Ectodermal cell (in vitro differentiated cells): ENCODE measurements around the gene CDKL5.

Experiments used
- H3K27ac ChIP-seq: 2 replicates; pipeline ENCODE4 v1.7.0; 2013; ENCODE audit warnings: mild to moderate bottlenecking, low read depth, low read length; ENCODE audit not compliant: insufficient read depth, poor library complexity, severe bottlenecking
- H3K27me3 ChIP-seq: 2 replicates; pipeline ENCODE4 v1.7.0; 2013; ENCODE audit warnings: mild to moderate bottlenecking, low read length; ENCODE audit not compliant: insufficient read depth, control insufficient read depth, poor library complexity, severe bottlenecking
- H3K36me3 ChIP-seq: one replicate; pipeline ENCODE4 v1.7.0; 2013; ENCODE audit warnings: low read length; ENCODE audit not compliant: control insufficient read depth, insufficient read depth
- H3K4me1 ChIP-seq: one replicate; pipeline ENCODE4 v1.7.0; 2013; ENCODE audit warnings: low read length; ENCODE audit not compliant: control insufficient read depth, insufficient read depth
- H3K4me3 ChIP-seq: 2 replicates; pipeline ENCODE4 v1.7.0; 2013; ENCODE audit warnings: low read depth, low read length, control low read depth; ENCODE audit not compliant: insufficient read depth
- H3K9me3 ChIP-seq: 2 replicates; pipeline ENCODE4 v1.7.0; 2013; ENCODE audit warnings: mild to moderate bottlenecking, low read length, moderate library complexity; ENCODE audit not compliant: control insufficient read depth
- WGBS, 2 experiments: methylation state at CpG; one replicate each; pipeline ENCODE4 v1.1.7; 2013; ENCODE audit warnings: missing lambda C conversion rate in 2 of 2; 5-methylcytosine and 5-hydroxymethylcytosine counted together

Gene CDKL5

DNA sequence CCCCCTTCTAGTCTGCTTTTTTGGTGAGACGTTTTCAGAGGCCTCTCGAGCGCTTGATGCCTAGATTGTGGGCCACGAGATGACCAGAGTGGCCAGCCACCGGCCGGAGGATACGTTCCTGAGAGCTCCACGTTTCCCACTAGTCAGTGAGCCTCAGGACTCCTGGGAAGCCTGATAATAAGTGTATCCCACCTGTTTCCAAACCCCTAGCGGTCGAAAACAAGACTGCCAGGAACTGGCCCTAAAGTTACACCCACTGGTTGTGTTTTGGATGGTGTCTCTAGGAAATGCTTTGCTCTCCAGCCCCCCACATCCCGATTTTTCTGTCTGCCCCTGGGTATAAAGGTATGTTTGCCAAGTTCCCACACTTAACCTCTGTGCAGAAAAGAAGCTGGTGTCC lies 251.1 kb downstream of the CDKL5 start:
- H3K4me3 ChIP-seq = no peak overlapping the region
- H3K27ac ChIP-seq = no peak overlapping the region
- H3K4me1 ChIP-seq = no peaks in the 10 kb centered on the region
- no peaks in the 10 kb centered on the region for H3K9me3 ChIP-seq
- H3K27me3 ChIP-seq = no peaks in the 10 kb centered on the region
- H3K36me3 ChIP-seq = no peaks in the 10 kb centered on the region
- 58 to 69% methylated on average over 11 of the region's 11 CpGs for WGBS, 2 experiments

DNA sequence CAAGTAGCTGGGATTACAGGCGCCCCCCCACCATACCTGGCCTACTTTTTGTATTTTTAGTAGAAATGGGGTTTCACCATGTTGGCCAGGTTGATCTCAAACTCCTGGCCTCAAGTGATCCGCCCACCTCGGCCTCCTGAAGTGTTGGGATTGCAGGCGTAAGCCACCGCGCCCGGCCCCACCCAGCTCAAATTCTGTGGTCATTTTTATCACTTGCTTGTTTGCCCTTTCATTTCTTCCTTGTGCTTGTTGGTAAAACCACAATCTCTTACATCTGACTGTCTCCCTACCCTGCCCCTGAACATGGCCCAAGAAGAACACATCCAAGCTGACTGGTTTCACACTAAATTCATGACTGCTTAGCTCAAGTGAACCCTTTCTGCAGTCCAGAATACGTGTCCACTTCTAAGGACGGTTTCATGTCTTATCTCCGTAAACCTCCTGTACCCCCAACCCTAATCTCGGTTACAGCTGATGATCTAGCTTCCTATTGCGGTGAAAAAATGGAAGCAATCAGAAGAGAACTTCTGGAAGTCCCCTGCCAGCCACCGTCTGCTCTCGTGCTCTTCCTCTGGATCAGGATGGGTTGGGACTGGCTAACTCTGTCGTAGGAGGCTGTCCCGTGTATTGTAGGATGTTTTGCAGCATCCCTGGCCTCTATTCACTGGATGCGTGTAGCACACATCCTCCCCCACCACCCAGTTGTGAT lies 251.9 kb downstream of the CDKL5 start:
- WGBS, 2 experiments = 92 to 95% methylated on average over 17 of the region's 17 CpGs
- H3K27ac ChIP-seq = no peak overlapping the region
- no peaks in the 10 kb centered on the region for H3K9me3 ChIP-seq
- H3K4me1 ChIP-seq = no peaks in the 10 kb centered on the region
- no peaks in the 10 kb centered on the region for H3K27me3 ChIP-seq
- H3K4me3 ChIP-seq = no peak overlapping the region
- no peaks in the 10 kb centered on the region for H3K36me3 ChIP-seq

DNA sequence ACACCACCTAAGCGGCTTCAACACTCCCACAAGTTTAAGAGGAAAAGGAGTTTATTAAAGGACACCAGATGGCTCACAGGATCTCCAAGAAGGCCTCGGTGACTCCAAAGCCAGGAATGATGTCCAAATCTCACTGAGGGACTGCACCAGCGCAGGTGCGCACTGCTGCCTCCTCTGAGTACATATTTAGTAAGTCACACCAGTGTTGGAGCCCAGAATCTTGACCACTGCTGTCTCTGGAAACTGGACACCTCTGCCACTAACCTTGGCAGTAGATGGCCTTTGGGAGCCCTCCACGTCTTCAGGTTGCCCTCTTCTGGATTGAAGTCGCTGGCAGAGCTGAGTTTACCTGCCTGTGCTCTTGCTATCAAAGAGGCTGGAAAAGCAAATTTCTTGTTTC lies 256.6 kb downstream of the CDKL5 start:
- WGBS, 2 experiments = 96 to 97% methylated on average over 6 of the region's 6 CpGs
- Histone ChIP-seq H3K36me3 (no peaks in the 10 kb centered on the region), H3K4me1 (no peaks in the 10 kb centered on the region), H3K9me3 (no peaks in the 10 kb centered on the region), H3K4me3 (no peak overlapping the region), H3K27ac (no peak overlapping the region), H3K27me3 (no peaks in the 10 kb centered on the region)

DNA sequence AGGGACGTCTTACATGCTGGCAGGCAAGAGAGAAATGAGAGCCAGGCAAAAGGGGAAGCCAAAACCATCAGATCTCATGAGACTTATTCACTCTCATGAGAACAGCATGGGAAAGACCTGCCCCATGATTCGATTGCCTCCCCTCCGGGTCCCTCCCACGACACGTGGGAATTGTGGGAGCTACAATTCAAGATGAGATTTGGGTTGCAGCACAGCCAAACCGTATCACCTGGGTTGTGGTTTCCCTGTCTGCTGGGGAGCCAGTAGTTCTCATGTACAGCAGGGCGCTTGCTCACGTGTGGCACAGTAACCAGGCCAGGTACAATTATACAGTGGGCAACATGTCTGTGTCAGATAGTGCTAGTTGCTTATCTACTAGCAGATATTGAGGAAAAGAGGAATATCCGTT lies 257.6 kb downstream of the CDKL5 start:
- Histone ChIP-seq H3K36me3 (no peaks in the 10 kb centered on the region), H3K9me3 (no peaks in the 10 kb centered on the region), H3K4me3 (no peak overlapping the region), H3K4me1 (no peaks in the 10 kb centered on the region), H3K27me3 (no peaks in the 10 kb centered on the region), H3K27ac (no peak overlapping the region)
- WGBS, 2 experiments = 93% methylated on average over 8 to 9 of the region's 9 CpGs

DNA sequence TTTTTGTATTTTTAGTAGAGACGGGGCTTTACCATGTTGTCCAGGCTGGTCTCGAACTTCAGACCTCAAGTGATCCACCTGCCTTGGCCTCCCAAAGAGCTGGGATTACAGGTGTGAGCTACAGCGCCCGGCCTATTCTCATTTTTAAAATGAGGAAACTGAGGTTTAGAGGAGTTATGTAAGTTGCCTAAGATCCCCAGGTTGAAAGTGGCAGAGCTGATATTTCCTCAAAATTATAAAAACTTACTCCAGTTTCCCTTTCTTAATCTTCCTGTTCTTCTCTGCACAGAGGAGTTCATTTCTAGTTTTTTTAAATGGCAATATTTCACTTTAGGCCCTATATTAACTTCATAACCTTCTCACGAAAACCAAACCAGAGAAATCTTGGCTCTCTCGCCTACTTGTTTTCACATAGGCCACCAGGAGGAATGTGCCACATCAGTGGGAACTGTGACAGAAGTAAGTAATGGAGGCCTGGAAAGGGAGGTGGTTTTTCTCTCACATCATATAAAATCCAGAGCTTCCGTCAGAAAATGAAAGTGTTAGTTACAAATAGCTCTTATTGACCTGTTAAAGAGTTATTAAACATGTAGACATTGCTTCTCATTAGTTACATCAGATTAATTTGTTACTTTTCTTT lies 262.6 kb downstream of the CDKL5 start:
- Histone ChIP-seq H3K27me3 (no peaks in the 10 kb centered on the region), H3K27ac (no peak overlapping the region), H3K36me3 (no peaks in the 10 kb centered on the region), H3K4me3 (no peak overlapping the region), H3K4me1 (no peaks in the 10 kb centered on the region), H3K9me3 (no peaks in the 10 kb centered on the region)
- WGBS, 2 experiments = 89 to 94% methylated on average over 5 to 6 of the region's 7 CpGs

DNA sequence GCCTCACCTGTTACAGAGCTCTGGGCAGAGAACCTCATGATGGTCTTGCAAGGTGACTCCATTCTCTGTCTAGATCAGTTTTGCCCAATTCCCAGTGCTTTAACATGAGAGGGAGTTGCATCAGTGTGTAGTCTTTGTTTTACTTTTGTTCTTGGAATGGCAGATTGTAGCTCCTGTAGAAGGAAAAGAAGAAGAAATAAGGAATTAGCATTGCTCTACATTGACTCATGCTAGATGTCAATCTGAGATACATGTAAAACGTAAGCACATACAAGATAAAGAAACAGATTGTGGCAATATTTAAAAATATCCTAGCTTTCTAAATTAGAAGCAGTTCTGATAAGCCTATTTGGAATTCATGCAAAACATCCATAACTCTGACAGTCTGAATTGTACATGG lies 266.0 kb downstream of the CDKL5 start:
- no peaks in the 10 kb centered on the region for H3K9me3 ChIP-seq
- H3K36me3 ChIP-seq = no peaks in the 10 kb centered on the region
- H3K27ac ChIP-seq = no peak overlapping the region
- no peaks in the 10 kb centered on the region for H3K4me1 ChIP-seq
- H3K4me3 ChIP-seq = no peak overlapping the region
- WGBS, 2 experiments = 100% methylated on average over 1 of the region's 1 CpG; no CpG with 5 or more reads in 1 of the 2 experiments
- no peaks in the 10 kb centered on the region for H3K27me3 ChIP-seq

DNA sequence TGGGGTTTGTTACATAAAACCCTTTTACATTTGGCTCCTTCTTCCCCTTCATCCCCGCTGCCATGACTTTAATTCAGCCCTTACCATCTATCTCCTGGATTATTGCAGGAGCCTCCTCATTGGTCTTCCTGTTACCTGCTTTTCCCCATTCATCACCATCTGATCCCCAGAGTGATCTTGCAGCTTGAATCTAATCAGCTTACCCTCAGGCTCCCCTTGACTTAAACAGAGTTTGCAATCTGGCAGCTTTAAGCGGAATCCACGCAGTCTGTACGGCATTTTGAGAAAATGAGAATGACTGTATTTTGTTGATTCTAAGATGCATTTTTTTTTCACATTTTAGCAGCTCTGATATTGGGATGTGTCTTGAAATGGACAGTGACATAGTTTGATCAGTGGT lies 267.1 kb downstream of the CDKL5 start:
- Histone ChIP-seq H3K36me3 (no peaks in the 10 kb centered on the region), H3K4me1 (no peaks in the 10 kb centered on the region), H3K27ac (no peak overlapping the region), H3K4me3 (no peak overlapping the region), H3K27me3 (no peaks in the 10 kb centered on the region), H3K9me3 (no peaks in the 10 kb centered on the region)
- WGBS, 2 experiments = 90 to 95% methylated on average over 4 of the region's 4 CpGs

DNA sequence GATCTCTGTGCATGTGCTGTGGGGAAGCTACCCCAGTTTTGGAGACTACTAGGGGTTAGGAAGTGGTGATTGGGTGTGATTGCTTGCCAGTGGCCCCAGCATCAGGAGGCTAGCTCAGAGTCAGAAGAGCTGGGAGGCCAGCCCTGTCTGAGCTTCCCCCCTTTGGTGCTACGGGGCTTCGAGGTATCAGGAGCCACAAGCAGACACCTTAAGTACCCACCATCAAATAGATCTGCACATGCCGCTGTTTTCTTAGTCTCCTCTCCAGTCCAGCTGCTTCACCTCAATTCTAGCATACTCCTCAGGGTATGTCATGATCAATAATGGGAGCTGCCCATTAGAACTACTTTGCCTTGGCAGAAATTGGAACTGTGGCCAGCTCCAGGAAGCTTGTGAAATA lies 271.2 kb downstream of the CDKL5 start:
- Histone ChIP-seq H3K36me3 (no peaks in the 10 kb centered on the region), H3K27me3 (no peaks in the 10 kb centered on the region), H3K4me1 (no peaks in the 10 kb centered on the region), H3K9me3 (no peaks in the 10 kb centered on the region), H3K27ac (no peak overlapping the region), H3K4me3 (no peak overlapping the region)
- WGBS, 2 experiments = 77 to 100% methylated on average over 3 of the region's 3 CpGs

DNA sequence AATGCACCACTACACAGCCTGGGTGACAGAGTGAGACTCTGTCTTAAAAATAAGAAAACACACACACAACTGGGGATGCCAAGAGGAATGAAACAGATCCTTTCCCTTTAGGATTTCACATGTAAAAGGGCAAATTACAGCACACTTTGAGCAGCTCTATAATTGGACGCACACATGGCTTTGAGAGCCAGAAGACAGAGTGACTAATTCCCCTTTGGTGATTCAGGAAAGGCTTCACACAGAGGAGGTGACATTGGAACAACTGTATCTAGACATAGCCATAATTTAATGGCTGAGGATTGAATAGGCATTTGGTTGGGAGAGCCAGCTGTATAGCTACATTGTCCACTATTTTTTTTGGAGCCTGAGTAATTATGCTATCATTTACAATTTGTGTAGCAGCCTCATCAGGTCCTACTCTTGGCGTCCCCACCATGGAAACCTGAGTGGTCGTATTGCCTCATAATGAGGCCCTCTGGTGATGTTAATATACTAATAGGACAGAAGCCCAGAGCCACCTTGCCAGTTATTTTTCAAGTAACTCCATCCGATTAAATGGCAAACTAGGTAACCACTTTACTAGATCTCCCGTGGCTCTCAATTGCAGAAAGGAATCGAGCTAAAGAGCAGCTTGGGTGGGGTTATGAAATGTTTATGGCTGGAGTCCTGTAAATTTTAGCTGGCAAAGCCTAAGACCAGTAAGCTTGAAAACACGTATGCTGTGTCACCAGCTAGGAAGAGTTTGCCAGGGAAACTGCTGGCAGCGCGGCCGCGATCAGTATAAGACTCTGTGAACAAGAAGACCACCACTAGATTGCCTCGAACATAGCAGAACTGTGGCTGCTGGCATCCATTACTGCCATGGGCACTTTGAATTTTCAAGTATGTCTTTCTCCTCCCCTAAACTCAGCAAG lies 273.6 kb downstream of the CDKL5 start:
- H3K4me1 ChIP-seq = no peaks in the 10 kb centered on the region
- 95 to 98% methylated on average over 10 to 12 of the region's 12 CpGs for WGBS, 2 experiments
- no peaks in the 10 kb centered on the region for H3K9me3 ChIP-seq

More for the DNA sequence above, 273.6 kb downstream of the CDKL5 start:
- Histone ChIP-seq H3K27me3 (no peaks in the 10 kb centered on the region), H3K4me3 (no peak overlapping the region), H3K27ac (no peak overlapping the region), H3K36me3 (no peaks in the 10 kb centered on the region)
